Right cardiac atrium (tissue), 5 donors: ENCODE data around the gene FAM98A. TPM values are rescaled to one million over a fixed set of nuclear protein-coding genes. Genes with fewer than 3 reads are reported as not detected.

ENCODE experiments used
- ATAC-seq, 2 donors: fragments of 200-7000 bp; cut with Tn5 transposase; one replicate each; pipeline versions ENCODE4 v1.8.0 to v1.9.1; 2020; ENCODE audit warnings: moderate library complexity in 2 of 2, mild to moderate bottlenecking in 1 of 2
- DNase-seq, 3 donors: peaks; one replicate each; pipeline ENCODE4 v3.0.0-alpha.2; 2020
- H3K27ac ChIP-seq: one replicate; pipeline ENCODE4 v1.5.1; 2013; ENCODE audit warnings: mild to moderate bottlenecking, low read length, control low read depth, moderate library complexity
- H3K27me3 ChIP-seq: one replicate; pipeline ENCODE4 v1.6.1; 2013; ENCODE audit not compliant: control insufficient read depth, insufficient read depth
- H3K4me1 ChIP-seq: one replicate; pipeline ENCODE4 v1.6.1; 2013; ENCODE audit warnings: low read length; ENCODE audit not compliant: control insufficient read depth, insufficient read depth
- H3K4me3 ChIP-seq: one replicate; pipeline ENCODE4 v1.5.1; 2013; ENCODE audit warnings: low read length, control low read depth
- H3K9me3 ChIP-seq: one replicate; pipeline ENCODE4 v1.6.1; 2013; ENCODE audit warnings: low read length; ENCODE audit not compliant: control insufficient read depth
- WGBS: extraction: QIAGEN DNeasy Blood & Tissue Kit; methylation state at CpG from one replicate; pipeline ENCODE4 v1.1.7; 2013; 5-methylcytosine and 5-hydroxymethylcytosine counted together
- intact Hi-C, 4 donors: fragments of 100-400 bp; cut with DNase I; formaldehyde crosslinking; loops; one replicate each; pipeline versions ENCODE4 v1.11.0 to v1.14.0; 2022 to 2023
- polyA plus RNA-seq: library from polyadenylated mRNA; stranded (reverse); fragments of 200-250 nt; gene quantifications from one replicate; pipeline ENCODE4 v1.2.3, GENCODE V29; 2013
- total RNA-seq, 4 donors: library from RNA; stranded (reverse); fragmentation: NEBNext Ultra II Directional; extraction: Animal tissue kit (Norgen Biotek cat#: 25700); gene quantifications; one replicate each; pipeline ENCODE4 v1.2.1, GENCODE V29; 2021
- donor health status: healthy with polysubstance abuse.
- donor health status: DM: no; HTN: yes; CAD: no.
- donor health status: DM: no; HTN: no; CAD: no.
- donor health status: DM: no; HTN: yes; CAD: no; lungs with severe emphysema.
- donor health status: DM: yes; HTN: yes; CAD: no.

Gene FAM98A
- total and polyA plus RNA-seq, 5 donors, result 39.8 to 83.5 (median 71.6) TPM

GRCh38 chr2:33597026-33597425, 2.1 kb downstream of the FAM98A start:
- DNase-seq, result no peak
- Histone ChIP-seq H3K27me3 (no peaks in the 10 kb centered on the region), H3K4me3 (no peak overlapping the region), H3K4me1 (peaks cover 2% of the 10 kb centered on the region), H3K9me3 (no peaks in the 10 kb centered on the region), H3K27ac (no peak overlapping the region)
- WGBS, result 82% methylated on average over 3 of the region's 3 CpGs
- intact Hi-C loops, result no loop called here
- ATAC-seq, result no peak

- H3K9me3 ChIP-seq, result no peaks in the 10 kb centered on the region
- no peak for DNase-seq
- intact Hi-C loops, result no loop called here
- 56% methylated on average over 3 of the region's 3 CpGs for WGBS
- H3K4me3 ChIP-seq, result no peak overlapping the region
- H3K27me3 ChIP-seq, result no peaks in the 10 kb centered on the region
- peaks cover 2% of the 10 kb centered on the region for H3K4me1 ChIP-seq
- no peak overlapping the region for H3K27ac ChIP-seq
- no peak for ATAC-seq
Measured at GRCh38 chr2:33595385-33595784, 3.7 kb downstream of the FAM98A start.

GRCh38 chr2:33589444-33589843, 9.7 kb downstream of the FAM98A start:
- Histone ChIP-seq H3K27ac (no peak overlapping the region), H3K27me3 (no peaks in the 10 kb centered on the region), H3K9me3 (no peaks in the 10 kb centered on the region), H3K4me1 (peaks cover 5% of the 10 kb centered on the region), H3K4me3 (no peak overlapping the region)
- no peak for DNase-seq
- 29% methylated on average over 1 of the region's 1 CpG for WGBS
- intact Hi-C loops, result loop anchor here in 2 of 4 donors (10.0 kb wide), 2 partner anchors 175 to 555 kb away; no protein-coding TSS in a partner anchor
- no peak for ATAC-seq

- intact Hi-C loops, result loop anchor here in 2 of 4 donors (10.0 kb wide), 2 partner anchors 173 to 553 kb away; no protein-coding TSS in a partner anchor
Measured at GRCh38 chr2:33588232-33588631, 10.9 kb downstream of the FAM98A start.

GRCh38 chr2:33586766-33587165, 12.3 kb downstream of the FAM98A start:
- 65% methylated on average over 2 of the region's 2 CpGs for WGBS
- H3K27ac ChIP-seq, result no peak overlapping the region
- no peak overlapping the region for H3K4me3 ChIP-seq
- DNase-seq (no peak), ATAC-seq (no peak)
- no peaks in the 10 kb centered on the region for H3K27me3 ChIP-seq
- no peaks in the 10 kb centered on the region for H3K9me3 ChIP-seq
- peaks cover 5% of the 10 kb centered on the region for H3K4me1 ChIP-seq
- intact Hi-C loops, result loop anchor here in 2 of 4 donors (10.0 kb wide), 2 partner anchors 172 to 552 kb away; no protein-coding TSS in a partner anchor

More at GRCh38 chr2:33588232-33588631, 10.9 kb downstream of the FAM98A start:
- Histone ChIP-seq H3K27ac (no peak overlapping the region), H3K4me3 (no peak overlapping the region), H3K9me3 (no peaks in the 10 kb centered on the region), H3K27me3 (no peaks in the 10 kb centered on the region), H3K4me1 (peaks cover 5% of the 10 kb centered on the region)
- WGBS, result 57% methylated on average over 2 of the region's 2 CpGs
- DNase-seq (no peak), ATAC-seq (no peak)

GRCh38 chr2:33583194-33583938, 15.7 kb downstream of the FAM98A start:
- Histone ChIP-seq H3K27me3 (no peaks in the 10 kb centered on the region), H3K4me3 (no peak overlapping the region), H3K9me3 (no peaks in the 10 kb centered on the region), H3K27ac (no peak overlapping the region), H3K4me1 (peaks cover 2% of the 10 kb centered on the region)
- no peak for ATAC-seq
- intact Hi-C loops, result loop anchor here in 3 of 4 donors (5.0 to 10.0 kb wide), 4 partner anchors 106 to 549 kb away; partner anchors contain the start of gene RASGRP3 (in 1 of the 3)
- WGBS, result 13% methylated on average over 2 of the region's 2 CpGs
- DNase-seq, result peak in 1 of 3 donors; percentile 66

GRCh38 chr2:33581872-33582271, 17.2 kb downstream of the FAM98A start:
- ATAC-seq (no peak), DNase-seq (no peak)
- intact Hi-C loops, result loop anchor here in 3 of 4 donors (5.0 to 10.0 kb wide), 4 partner anchors 105 to 547 kb away; partner anchors contain the start of gene RASGRP3 (in 1 of the 3)
- no peaks in the 10 kb centered on the region for H3K9me3 ChIP-seq
- no peaks in the 10 kb centered on the region for H3K27me3 ChIP-seq
- no peak overlapping the region for H3K4me3 ChIP-seq
- WGBS, result 68% methylated on average over 5 of the region's 5 CpGs
- H3K27ac ChIP-seq, result no peak overlapping the region
- no peaks in the 10 kb centered on the region for H3K4me1 ChIP-seq

- 89% methylated on average over 5 of the region's 5 CpGs for WGBS
- ATAC-seq (no peak), DNase-seq (no peak)
- no peaks in the 10 kb centered on the region for H3K27me3 ChIP-seq
- no peak overlapping the region for H3K27ac ChIP-seq
- no peak overlapping the region for H3K4me3 ChIP-seq
- H3K9me3 ChIP-seq, result no peaks in the 10 kb centered on the region
- H3K4me1 ChIP-seq, result no peaks in the 10 kb centered on the region
- intact Hi-C loops, result no loop called here
Measured at GRCh38 chr2:33579227-33579626, 19.9 kb downstream of the FAM98A start.

- no peaks in the 10 kb centered on the region for H3K9me3 ChIP-seq
- no peak overlapping the region for H3K27ac ChIP-seq
- WGBS, result 40% methylated on average over 2 of the region's 2 CpGs
- DNase-seq (no peak), ATAC-seq (peak in 1 of 2 donors; percentile 26)
- no peak overlapping the region for H3K4me3 ChIP-seq
- no peaks in the 10 kb centered on the region for H3K4me1 ChIP-seq
- no peaks in the 10 kb centered on the region for H3K27me3 ChIP-seq
- intact Hi-C loops, result no loop called here
Measured at GRCh38 chr2:33577668-33578067, 21.4 kb downstream of the FAM98A start.

GRCh38 chr2:33577084-33577483, 22.0 kb downstream of the FAM98A start:
- Histone ChIP-seq H3K9me3 (no peaks in the 10 kb centered on the region), H3K27me3 (no peaks in the 10 kb centered on the region), H3K4me3 (no peak overlapping the region), H3K27ac (no peak overlapping the region), H3K4me1 (no peaks in the 10 kb centered on the region)
- peak in 1 of 2 donors; percentile 12 for ATAC-seq
- intact Hi-C loops, result no loop called here
- WGBS, result 82% methylated on average over 8 of the region's 8 CpGs
- DNase-seq, result no peak

- no peak overlapping the region for H3K27ac ChIP-seq
- intact Hi-C loops, result no loop called here
- no peaks in the 10 kb centered on the region for H3K27me3 ChIP-seq
- no peaks in the 10 kb centered on the region for H3K4me1 ChIP-seq
- DNase-seq (no peak), ATAC-seq (no peak)
- WGBS, result 93% methylated on average over 6 of the region's 6 CpGs
- H3K9me3 ChIP-seq, result no peaks in the 10 kb centered on the region
- no peak overlapping the region for H3K4me3 ChIP-seq
Measured at GRCh38 chr2:33573657-33574056, 25.4 kb downstream of the FAM98A start.
